ENCODE data around the gene PDIA5.

The PDIA5 gene

GRCh38 chr3:123119802-123120201, 53.0 kb downstream of the PDIA5 start:
- DNase-seq (ENCODE audit: low spot score) = no peak

GRCh38 chr3:123120573-123120972, 53.7 kb downstream of the PDIA5 start:
- DNase-seq (ENCODE audit: low spot score) = no peak

- DNase-seq (ENCODE audit: low spot score) = no peak
Observed at GRCh38 chr3:123122057-123122456, 55.2 kb downstream of the PDIA5 start.

GRCh38 chr3:123122525-123123315, 55.9 kb downstream of the PDIA5 start:
- peak; percentile 10 for DNase-seq (ENCODE audit: low spot score)

- DNase-seq (ENCODE audit: low spot score) = no peak
Observed at GRCh38 chr3:123123716-123124616, 57.1 kb downstream of the PDIA5 start.

GRCh38 chr3:123124971-123125370, 58.1 kb downstream of the PDIA5 start:
- no peak for DNase-seq (ENCODE audit: low spot score)

- DNase-seq (ENCODE audit: low spot score) = no peak
Observed at GRCh38 chr3:123126031-123126430, 59.2 kb downstream of the PDIA5 start.

- no peak for DNase-seq (ENCODE audit: low spot score)
Observed at GRCh38 chr3:123126653-123127052, 59.8 kb downstream of the PDIA5 start.

- DNase-seq (ENCODE audit: low spot score) = no peak
Observed at GRCh38 chr3:123129092-123129491, 62.3 kb downstream of the PDIA5 start.

GRCh38 chr3:123129532-123129931, 62.7 kb downstream of the PDIA5 start:
- DNase-seq (ENCODE audit: low spot score) = no peak

GRCh38 chr3:123130079-123130750, 63.4 kb downstream of the PDIA5 start:
- no peak for DNase-seq (ENCODE audit: low spot score)

GRCh38 chr3:123134671-123135070, 67.8 kb downstream of the PDIA5 start:
- DNase-seq (ENCODE audit: low spot score) = no peak

- no peak for DNase-seq (ENCODE audit: low spot score)
Observed at GRCh38 chr3:123137001-123137400, 70.2 kb downstream of the PDIA5 start.

- peak; percentile 33 for DNase-seq (ENCODE audit: low spot score)
Observed at GRCh38 chr3:123138839-123139444, 72.1 kb downstream of the PDIA5 start.

GRCh38 chr3:123139522-123139921, 72.7 kb downstream of the PDIA5 start:
- no peak for DNase-seq (ENCODE audit: low spot score)

GRCh38 chr3:123140550-123140949, 73.7 kb downstream of the PDIA5 start:
- no peak for DNase-seq (ENCODE audit: low spot score)

- DNase-seq (ENCODE audit: low spot score) = no peak
Observed at GRCh38 chr3:123141276-123141675, 74.5 kb downstream of the PDIA5 start.

- peak; percentile 22 for DNase-seq (ENCODE audit: low spot score)
Observed at GRCh38 chr3:123143669-123144411, 77.0 kb downstream of the PDIA5 start.

GRCh38 chr3:123147754-123148535, 81.1 kb downstream of the PDIA5 start:
- DNase-seq (ENCODE audit: low spot score) = no peak

GRCh38 chr3:123148772-123149171, 81.9 kb downstream of the PDIA5 start:
- no peak for DNase-seq (ENCODE audit: low spot score)

- no peak for DNase-seq (ENCODE audit: low spot score)
Observed at GRCh38 chr3:123149525-123149924, 82.7 kb downstream of the PDIA5 start.

All from AG08395 (cell line).